ENCODE measurements around the gene FLRT1. TPM values are rescaled to one million over a fixed set of nuclear protein-coding genes. Genes with fewer than 3 reads are reported as not detected.

The FLRT1 gene
- total RNA-seq, 1 experiment from 2014 or later = not detected

DNA sequence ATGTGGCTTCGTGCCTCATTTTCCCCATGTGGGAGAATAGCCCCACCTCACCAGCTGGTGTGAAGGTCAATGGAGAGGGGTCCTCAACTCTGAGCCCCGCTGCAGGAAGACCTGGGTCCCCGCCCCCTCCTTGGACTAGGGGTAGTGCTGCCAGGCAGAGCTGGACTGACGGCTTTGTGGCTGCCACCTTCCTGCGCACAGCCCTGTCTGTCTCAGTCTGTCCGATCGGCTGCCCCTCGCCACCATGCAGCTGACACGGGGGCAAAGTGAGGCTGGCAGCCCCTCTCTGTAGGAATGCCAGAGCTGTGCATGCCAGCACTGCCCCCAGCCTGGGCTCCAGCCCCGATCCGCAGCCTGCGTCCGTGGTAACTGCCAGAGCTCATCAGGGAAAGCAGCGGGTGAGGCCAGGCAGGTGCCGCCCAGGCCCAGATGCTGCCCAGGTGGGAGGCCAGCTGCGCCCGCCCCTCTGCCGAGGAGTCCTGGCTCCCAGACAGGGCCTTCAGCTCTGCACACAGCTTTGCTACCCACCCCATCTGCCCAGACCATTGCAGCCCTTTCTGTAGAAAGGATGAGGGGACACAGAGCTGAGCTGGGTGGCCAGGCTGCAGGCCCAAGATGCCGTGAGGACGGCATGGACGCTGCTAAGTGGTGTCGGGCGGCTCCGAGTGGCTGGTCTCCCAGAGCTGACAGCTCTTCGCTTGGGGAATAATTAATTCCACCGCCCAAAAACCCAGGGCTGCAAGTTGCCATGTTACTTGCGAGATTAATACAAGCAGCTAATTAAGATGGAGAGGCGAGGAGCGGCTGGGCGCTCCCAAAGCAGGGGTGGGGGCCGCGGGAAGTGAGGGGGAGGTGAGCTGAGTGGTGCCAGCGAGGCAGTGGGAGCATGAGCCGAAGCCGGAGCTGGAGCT, 19.5 kb upstream of the FLRT1 start:
- H3K36me3 ChIP-seq (ENCODE audit: insufficient read depth, low read length) = no peaks in the 10 kb centered on the region
- no peaks in the 10 kb centered on the region for H3K79me2 ChIP-seq (ENCODE audit: low read length)
- H4K20me1 ChIP-seq (ENCODE audit: insufficient read depth, low read depth, low read length) = no peaks in the 10 kb centered on the region
- H3K27ac ChIP-seq (ENCODE audit: low read length) = no peak overlapping the region
- no peaks in the 10 kb centered on the region for H3K4me1 ChIP-seq (ENCODE audit: low read length)
- no peak overlapping the region for H3K4me2 ChIP-seq (ENCODE audit: low read depth, low read length, poor library complexity, severe bottlenecking)
- H3K4me3 ChIP-seq (ENCODE audit: low read length) = no peak overlapping the region
- DNase-seq = no peak
- no peaks in the 10 kb centered on the region for H3K9me2 ChIP-seq (replicated peaks; ENCODE audit: insufficient read depth, low read length)
- H3K27me3 ChIP-seq (ENCODE audit: low read length) = no peaks in the 10 kb centered on the region
- H3K9me3 ChIP-seq (ENCODE audit: low read length) = no peaks in the 10 kb centered on the region
- H2AFZ ChIP-seq (ENCODE audit: low read length) = no peak overlapping the region
- no peak overlapping the region for H3K9ac ChIP-seq (ENCODE audit: low read length)

DNA sequence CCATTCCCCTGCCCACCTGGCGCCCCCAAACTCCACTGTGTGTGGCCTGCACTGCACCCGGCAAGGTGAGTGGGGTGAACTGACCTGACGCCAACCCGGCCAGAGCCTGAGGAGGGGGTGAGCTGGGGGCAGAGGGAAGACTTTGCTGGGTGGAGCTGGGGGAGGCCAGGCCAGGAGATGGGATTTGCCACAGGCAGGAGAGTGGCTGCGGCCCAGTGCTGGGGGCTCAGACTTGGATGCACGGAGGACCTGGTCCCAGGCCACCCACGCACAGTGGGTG, 17.8 kb upstream of the FLRT1 start:
- Histone ChIP-seq H3K4me2 (ENCODE audit: low read depth, low read length, poor library complexity, severe bottlenecking) (no peak overlapping the region), H3K9ac (ENCODE audit: low read length) (no peak overlapping the region), H3K27me3 (ENCODE audit: low read length) (no peaks in the 10 kb centered on the region), H4K20me1 (ENCODE audit: insufficient read depth, low read depth, low read length) (no peaks in the 10 kb centered on the region), H3K9me3 (ENCODE audit: low read length) (no peaks in the 10 kb centered on the region), H3K4me1 (ENCODE audit: low read length) (no peaks in the 10 kb centered on the region), H2AFZ (ENCODE audit: low read length) (no peak overlapping the region), H3K79me2 (ENCODE audit: low read length) (no peaks in the 10 kb centered on the region), H3K9me2 (replicated peaks; ENCODE audit: insufficient read depth, low read length) (no peaks in the 10 kb centered on the region), H3K4me3 (ENCODE audit: low read length) (no peak overlapping the region), H3K36me3 (ENCODE audit: insufficient read depth, low read length) (no peaks in the 10 kb centered on the region), H3K27ac (ENCODE audit: low read length) (no peak overlapping the region)
- no peak for DNase-seq

DNA sequence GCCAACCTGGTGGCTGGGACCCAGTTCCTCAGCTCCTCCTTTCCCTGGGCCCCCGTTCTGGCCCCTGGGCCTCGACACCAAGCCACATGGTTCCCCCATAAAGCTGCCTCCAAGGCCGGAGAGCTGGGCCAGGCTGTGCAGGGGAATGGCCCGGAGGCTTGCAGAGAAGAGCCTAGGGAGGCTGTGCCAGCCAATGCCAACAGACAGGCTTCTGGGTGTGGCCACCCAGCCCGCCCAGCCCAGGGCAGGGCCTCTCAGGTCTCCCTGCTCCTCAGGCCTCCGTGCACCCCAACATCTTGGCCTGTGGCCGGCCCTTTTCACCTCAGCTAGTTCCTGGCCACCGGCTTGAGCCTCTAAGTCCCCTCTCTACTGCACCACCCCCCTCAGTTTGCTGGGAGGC, 17.4 kb upstream of the FLRT1 start:
- no peak overlapping the region for H2AFZ ChIP-seq (ENCODE audit: low read length)
- no peak overlapping the region for H3K27ac ChIP-seq (ENCODE audit: low read length)

DNA sequence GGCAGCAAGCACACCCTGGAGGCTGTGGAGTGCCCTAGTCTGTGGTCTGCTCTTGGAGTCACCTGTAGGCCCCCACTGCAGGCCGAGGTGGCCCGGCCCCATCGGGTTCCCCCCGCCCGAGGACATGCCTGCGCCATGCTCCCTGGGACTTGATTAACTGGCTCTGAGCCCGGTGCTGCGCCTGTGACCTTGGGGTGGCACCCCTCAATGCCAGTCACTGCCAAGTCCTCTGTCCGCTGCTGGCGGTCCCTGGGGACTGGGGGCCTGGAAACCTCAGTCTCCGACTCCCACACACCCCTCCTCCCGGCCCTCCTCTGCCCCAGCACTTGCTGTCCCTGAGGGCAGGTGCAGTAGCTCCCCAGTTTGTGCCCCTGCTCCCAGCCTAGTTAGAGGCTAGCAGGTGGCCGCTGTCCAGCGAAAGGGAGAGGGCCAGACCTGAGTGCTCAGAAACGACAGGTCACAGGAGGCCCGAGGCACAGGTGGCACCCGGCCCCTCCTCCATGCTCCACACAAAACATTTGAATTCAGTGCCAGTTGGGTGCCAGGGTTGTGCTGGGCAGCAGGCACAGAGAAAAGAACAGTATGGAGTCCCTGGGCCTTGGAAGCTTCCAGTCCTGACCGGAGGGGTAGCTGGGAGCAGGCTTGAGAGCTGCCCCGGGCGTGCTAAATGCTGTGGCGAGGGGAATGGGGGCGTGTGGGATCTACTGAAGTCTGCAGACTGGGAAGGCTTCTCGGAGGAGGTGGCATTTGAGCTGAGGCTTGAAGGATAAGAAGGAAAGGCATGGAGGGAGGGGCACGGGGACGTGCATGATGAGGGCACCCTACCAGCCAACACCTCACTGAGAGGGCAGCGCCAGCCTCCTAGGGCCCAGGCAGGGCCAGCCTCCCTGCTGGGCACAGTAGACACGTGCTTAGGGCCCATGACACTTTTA, 16.4 kb upstream of the FLRT1 start:
- Histone ChIP-seq H3K36me3 (ENCODE audit: insufficient read depth, low read length) (no peaks in the 10 kb centered on the region), H3K4me3 (ENCODE audit: low read length) (no peak overlapping the region), H3K27ac (ENCODE audit: low read length) (no peak overlapping the region), H3K9me3 (ENCODE audit: low read length) (no peaks in the 10 kb centered on the region), H3K4me1 (ENCODE audit: low read length) (no peaks in the 10 kb centered on the region), H2AFZ (ENCODE audit: low read length) (no peak overlapping the region), H4K20me1 (ENCODE audit: insufficient read depth, low read depth, low read length) (no peaks in the 10 kb centered on the region), H3K79me2 (ENCODE audit: low read length) (no peaks in the 10 kb centered on the region), H3K4me2 (ENCODE audit: low read depth, low read length, poor library complexity, severe bottlenecking) (no peak overlapping the region), H3K9me2 (replicated peaks; ENCODE audit: insufficient read depth, low read length) (no peaks in the 10 kb centered on the region), H3K27me3 (ENCODE audit: low read length) (no peaks in the 10 kb centered on the region), H3K9ac (ENCODE audit: low read length) (no peak overlapping the region)
- DNase-seq = no peak

More for the DNA sequence above, 17.4 kb upstream of the FLRT1 start:
- Histone ChIP-seq H3K9ac (ENCODE audit: low read length) (no peak overlapping the region), H3K9me3 (ENCODE audit: low read length) (no peaks in the 10 kb centered on the region), H3K4me3 (ENCODE audit: low read length) (no peak overlapping the region), H3K9me2 (replicated peaks; ENCODE audit: insufficient read depth, low read length) (no peaks in the 10 kb centered on the region), H3K4me1 (ENCODE audit: low read length) (no peaks in the 10 kb centered on the region), H3K79me2 (ENCODE audit: low read length) (no peaks in the 10 kb centered on the region), H3K4me2 (ENCODE audit: low read depth, low read length, poor library complexity, severe bottlenecking) (no peak overlapping the region), H3K36me3 (ENCODE audit: insufficient read depth, low read length) (no peaks in the 10 kb centered on the region), H3K27me3 (ENCODE audit: low read length) (no peaks in the 10 kb centered on the region), H4K20me1 (ENCODE audit: insufficient read depth, low read depth, low read length) (no peaks in the 10 kb centered on the region)
- DNase-seq = no peak

DNA sequence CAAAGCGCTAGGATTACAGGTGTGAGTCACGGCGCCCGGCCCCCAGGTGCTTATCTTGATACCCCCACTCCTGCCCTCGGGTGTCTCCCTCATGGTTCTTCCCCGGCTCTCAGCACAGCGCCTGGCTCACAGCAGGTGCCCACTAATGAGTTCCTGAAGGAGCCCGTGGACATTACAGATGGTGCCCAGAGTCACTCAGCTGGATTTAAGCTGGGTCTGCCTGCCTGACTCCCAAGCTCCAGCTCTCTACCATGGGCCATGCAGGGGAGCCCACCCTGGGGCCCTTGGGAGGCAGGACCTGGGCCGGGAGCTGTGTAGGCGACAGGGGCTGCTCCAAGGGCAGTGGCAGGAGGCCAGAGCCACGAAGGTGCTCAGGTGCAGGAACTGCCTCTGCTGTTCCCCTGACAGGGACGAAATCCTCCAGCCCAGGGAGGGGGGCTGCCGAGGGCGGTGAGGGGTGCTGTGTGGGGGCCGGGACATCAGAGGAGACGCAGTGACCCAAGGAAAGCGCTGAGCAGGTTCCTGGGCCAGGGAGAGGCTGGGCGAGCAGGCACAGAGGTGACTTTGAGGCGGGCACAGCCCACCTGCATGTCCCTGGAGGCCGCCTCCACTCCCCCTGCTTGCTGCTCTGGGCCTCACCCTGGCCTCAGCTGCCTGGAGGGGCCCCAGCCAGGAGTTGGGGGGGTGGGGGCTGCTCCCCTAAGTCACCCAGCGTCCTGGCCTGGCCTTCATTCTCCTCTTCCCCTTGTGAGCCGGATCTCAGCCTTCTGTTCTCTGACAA, 14.6 kb upstream of the FLRT1 start:
- no peak overlapping the region for H3K4me3 ChIP-seq (ENCODE audit: low read length)
- no peaks in the 10 kb centered on the region for H3K27me3 ChIP-seq (ENCODE audit: low read length)
- H3K27ac ChIP-seq (ENCODE audit: low read length) = no peak overlapping the region
- DNase-seq = no peak
- no peak overlapping the region for H3K4me2 ChIP-seq (ENCODE audit: low read depth, low read length, poor library complexity, severe bottlenecking)
- no peak overlapping the region for H2AFZ ChIP-seq (ENCODE audit: low read length)
- H4K20me1 ChIP-seq (ENCODE audit: insufficient read depth, low read depth, low read length) = no peaks in the 10 kb centered on the region
- H3K36me3 ChIP-seq (ENCODE audit: insufficient read depth, low read length) = no peaks in the 10 kb centered on the region
- H3K9ac ChIP-seq (ENCODE audit: low read length) = no peak overlapping the region
- H3K4me1 ChIP-seq (ENCODE audit: low read length) = no peaks in the 10 kb centered on the region
- no peaks in the 10 kb centered on the region for H3K79me2 ChIP-seq (ENCODE audit: low read length)
- H3K9me3 ChIP-seq (ENCODE audit: low read length) = no peaks in the 10 kb centered on the region
- no peaks in the 10 kb centered on the region for H3K9me2 ChIP-seq (replicated peaks; ENCODE audit: insufficient read depth, low read length)

DNA sequence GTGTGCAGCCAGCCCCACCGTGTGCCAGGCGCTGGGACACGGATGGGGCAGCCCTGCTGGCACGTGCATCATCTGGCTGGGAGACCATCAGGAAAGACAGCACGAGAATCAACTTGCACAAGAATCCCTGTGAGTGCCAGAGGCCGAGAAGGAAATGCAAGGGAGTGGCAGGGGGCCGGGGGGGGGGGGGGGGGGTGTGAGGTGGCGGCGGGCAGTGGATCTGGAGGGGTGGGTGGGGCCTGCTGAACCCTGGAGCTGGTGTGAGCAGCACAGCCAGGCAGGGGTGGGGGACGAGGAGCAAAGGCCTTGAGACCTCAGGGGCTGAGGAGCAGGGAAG, 14.0 kb upstream of the FLRT1 start:
- Histone ChIP-seq H3K9ac (ENCODE audit: low read length) (no peak overlapping the region), H3K36me3 (ENCODE audit: insufficient read depth, low read length) (no peaks in the 10 kb centered on the region), H2AFZ (ENCODE audit: low read length) (no peak overlapping the region), H3K4me3 (ENCODE audit: low read length) (no peak overlapping the region), H3K27ac (ENCODE audit: low read length) (no peak overlapping the region), H4K20me1 (ENCODE audit: insufficient read depth, low read depth, low read length) (no peaks in the 10 kb centered on the region), H3K4me1 (ENCODE audit: low read length) (no peaks in the 10 kb centered on the region), H3K4me2 (ENCODE audit: low read depth, low read length, poor library complexity, severe bottlenecking) (no peak overlapping the region), H3K9me3 (ENCODE audit: low read length) (no peaks in the 10 kb centered on the region), H3K9me2 (replicated peaks; ENCODE audit: insufficient read depth, low read length) (no peaks in the 10 kb centered on the region), H3K79me2 (ENCODE audit: low read length) (no peaks in the 10 kb centered on the region), H3K27me3 (ENCODE audit: low read length) (no peaks in the 10 kb centered on the region)
- DNase-seq = no peak

DNA sequence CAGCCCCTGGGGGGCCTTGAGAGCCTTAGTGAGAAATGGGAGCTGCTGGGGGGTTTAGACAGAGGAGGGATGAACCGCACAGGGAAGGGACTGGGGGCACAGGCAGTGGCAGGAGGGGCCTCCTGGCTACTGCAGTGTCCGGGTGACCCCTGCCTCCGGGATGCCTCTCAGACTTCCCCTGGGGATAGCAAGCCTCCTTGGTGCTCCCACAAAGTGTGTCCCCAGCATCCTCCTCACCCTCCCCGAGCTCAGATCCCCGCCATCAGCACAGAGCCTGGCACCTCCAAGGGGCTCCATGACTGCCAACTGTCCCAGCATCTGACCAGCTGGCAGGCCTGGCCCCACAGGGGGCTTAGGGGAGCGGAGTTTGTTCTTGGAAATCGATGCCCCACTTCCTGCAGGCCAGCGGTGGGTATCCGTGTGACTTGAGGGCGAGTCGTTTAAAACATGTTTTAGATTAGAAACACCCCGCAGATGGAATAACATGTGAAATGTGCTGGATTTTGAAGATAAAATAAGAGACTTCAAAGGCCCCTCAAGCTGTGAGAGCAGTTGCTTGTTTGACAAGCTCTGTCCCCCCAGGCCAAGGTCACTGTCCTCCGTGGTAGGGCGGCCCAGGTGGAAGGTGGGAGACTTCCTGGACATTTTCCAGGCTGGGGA, 13.5 kb upstream of the FLRT1 start:
- Histone ChIP-seq H3K4me2 (ENCODE audit: low read depth, low read length, poor library complexity, severe bottlenecking) (no peak overlapping the region), H3K9me3 (ENCODE audit: low read length) (no peaks in the 10 kb centered on the region), H2AFZ (ENCODE audit: low read length) (no peak overlapping the region), H3K9ac (ENCODE audit: low read length) (no peak overlapping the region), H4K20me1 (ENCODE audit: insufficient read depth, low read depth, low read length) (no peaks in the 10 kb centered on the region), H3K9me2 (replicated peaks; ENCODE audit: insufficient read depth, low read length) (no peaks in the 10 kb centered on the region), H3K36me3 (ENCODE audit: insufficient read depth, low read length) (no peaks in the 10 kb centered on the region), H3K4me3 (ENCODE audit: low read length) (no peak overlapping the region), H3K79me2 (ENCODE audit: low read length) (no peaks in the 10 kb centered on the region), H3K27me3 (ENCODE audit: low read length) (no peaks in the 10 kb centered on the region), H3K4me1 (ENCODE audit: low read length) (no peaks in the 10 kb centered on the region), H3K27ac (ENCODE audit: low read length) (no peak overlapping the region)
- DNase-seq = no peak
